GM18868 (cell line): ENCODE measurements around the gene EPHX1.
A peak's percentile ranks its signal among the peaks of the same experiment; 100 is the strongest.

Source experiments
- ATAC-seq: cut with Tn5 transposase; IDR thresholded peaks from one replicate; pipeline ENCODE4 v1.9.1; 2021; ENCODE audit warnings: mild to moderate bottlenecking, moderate library complexity; ENCODE audit not compliant: unreplicated experiment

Gene EPHX1

DNA sequence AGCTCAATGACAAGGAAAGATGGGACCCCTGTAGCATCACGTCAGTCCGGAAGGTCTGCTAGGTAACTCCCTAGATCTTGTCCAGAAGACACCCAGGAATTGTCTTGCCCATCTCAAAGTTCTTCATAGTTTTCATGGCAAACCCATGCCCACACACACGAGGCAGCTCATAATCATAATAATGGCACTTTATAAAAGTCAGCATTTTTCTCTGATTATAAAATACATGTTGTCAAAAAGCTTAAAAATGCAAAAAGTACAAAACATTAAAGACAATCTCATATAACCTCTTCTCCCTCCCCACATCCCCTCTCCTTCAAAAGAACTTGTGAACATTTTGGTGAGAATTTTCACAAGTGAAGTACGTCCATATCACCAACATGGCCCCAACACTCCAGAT, 30.8 kb downstream of the EPHX1 start:
- no peak for ATAC-seq

DNA sequence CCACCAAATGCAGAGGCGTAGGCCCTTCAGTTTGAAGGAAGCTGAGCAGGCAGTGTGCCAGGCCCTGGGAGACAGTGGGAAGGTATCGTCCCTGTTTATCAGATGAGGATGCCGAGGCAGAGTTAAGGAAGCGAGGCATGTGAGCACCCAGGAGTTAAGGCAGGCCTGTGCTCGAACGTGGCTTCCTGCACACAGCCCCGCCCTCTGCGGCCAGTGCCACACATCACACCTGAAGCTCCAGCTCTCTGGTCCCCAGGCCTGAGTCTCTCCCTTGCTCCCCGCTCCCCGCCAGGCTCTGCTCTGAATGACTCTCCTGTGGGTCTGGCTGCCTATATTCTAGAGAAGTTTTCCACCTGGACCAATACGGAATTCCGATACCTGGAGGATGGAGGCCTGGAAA, 32.1 kb downstream of the EPHX1 start:
- no peak for ATAC-seq

DNA sequence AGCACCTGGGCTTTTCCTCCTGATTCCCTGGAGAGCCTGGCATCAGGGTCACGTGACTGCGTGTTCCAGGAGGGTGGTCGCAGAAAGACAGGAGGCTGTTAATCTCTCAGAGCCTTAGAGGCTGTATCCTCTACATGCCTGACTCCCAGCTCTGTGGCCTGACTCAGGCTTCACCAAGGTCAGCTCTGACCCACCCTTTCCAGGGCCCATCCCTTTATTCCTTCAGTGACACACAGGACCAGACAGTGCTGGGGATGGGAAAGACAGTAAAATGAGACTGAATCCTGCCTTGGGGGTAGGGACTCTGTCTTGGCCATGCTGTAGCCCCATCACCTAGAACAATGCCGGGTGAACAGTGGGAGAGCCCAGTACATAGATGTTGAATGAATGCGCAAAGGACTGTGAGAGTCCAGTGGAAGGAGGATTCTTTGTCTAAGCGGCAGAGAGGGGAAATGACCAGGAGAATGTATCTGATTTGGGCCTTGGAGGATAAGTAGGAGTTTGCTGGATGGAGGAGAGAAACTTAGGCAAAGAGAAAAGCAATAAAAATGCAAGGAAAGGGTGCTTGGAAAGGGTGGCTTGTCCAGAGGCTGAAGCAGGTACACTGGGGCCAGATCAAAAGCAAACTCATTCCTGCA, 33.0 kb downstream of the EPHX1 start:
- ATAC-seq = no peak

DNA sequence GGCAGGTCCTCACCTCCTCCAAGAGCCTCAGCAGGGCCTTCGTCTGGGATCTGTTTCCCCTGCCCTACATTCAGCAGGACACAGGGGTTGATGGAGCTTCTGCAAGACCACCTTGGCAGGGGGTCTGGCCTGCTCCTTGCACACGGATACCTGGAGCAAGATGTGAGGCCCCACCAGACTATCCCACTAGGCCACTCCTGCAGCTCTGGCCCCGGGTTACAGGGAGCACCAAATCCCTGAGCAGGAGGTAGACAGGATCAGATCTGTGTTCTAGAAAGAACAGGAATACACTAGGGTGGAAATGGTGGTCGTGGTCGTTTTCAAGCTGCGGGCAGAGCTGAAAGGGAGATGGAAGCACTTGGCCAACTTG, 33.5 kb downstream of the EPHX1 start:
- ATAC-seq = no peak

DNA sequence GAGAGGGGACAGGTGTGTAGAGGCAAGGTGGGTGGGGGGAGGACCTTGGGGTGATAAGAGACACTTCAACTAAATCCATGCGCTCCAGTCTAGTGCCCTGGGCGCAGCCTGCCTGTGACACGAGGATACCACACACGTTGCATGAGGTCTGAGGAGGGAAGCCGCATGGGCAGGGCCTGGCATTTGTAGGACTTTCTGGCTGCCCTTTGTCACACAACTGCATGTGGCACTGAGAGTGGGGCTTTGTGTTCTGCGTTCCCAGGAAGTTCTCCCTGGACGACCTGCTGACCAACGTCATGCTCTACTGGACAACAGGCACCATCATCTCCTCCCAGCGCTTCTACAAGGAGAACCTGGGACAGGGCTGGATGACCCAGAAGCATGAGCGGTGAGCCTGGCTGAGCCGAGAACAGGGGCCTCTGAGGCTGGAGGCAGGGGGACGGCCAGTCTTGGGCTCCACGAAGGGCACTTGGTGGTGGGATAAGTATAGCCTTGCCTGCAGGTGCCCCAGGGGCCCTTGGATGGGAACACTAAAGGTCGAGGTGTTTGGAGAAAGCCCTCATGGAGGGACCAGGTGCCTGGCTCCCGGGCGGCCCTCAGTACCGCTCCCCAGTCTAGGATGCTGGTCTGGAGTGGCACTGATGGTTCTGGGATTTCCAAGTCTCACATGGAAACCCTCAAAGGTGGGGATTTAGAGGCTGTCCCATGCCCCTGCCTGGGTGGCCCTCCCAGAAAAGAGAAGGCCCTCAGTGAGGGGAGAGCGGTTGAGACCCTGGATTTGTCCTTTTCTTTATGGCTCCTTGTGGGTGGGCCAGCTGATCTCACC, 34.5 kb downstream of the EPHX1 start:
- no peak for ATAC-seq

DNA sequence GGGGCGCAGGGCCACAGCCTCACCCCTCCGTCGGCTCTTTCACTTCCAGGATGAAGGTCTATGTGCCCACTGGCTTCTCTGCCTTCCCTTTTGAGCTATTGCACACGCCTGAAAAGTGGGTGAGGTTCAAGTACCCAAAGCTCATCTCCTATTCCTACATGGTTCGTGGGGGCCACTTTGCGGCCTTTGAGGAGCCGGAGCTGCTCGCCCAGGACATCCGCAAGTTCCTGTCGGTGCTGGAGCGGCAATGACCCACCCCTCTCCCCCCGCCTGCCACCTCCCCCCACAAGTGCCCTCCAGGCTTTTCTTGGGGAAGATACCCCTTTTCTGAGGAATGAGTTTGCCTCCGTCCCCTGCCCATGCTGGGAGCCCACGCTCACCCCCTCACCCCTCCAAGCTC, 35.2 kb downstream of the EPHX1 start:
- ATAC-seq = no peak

DNA sequence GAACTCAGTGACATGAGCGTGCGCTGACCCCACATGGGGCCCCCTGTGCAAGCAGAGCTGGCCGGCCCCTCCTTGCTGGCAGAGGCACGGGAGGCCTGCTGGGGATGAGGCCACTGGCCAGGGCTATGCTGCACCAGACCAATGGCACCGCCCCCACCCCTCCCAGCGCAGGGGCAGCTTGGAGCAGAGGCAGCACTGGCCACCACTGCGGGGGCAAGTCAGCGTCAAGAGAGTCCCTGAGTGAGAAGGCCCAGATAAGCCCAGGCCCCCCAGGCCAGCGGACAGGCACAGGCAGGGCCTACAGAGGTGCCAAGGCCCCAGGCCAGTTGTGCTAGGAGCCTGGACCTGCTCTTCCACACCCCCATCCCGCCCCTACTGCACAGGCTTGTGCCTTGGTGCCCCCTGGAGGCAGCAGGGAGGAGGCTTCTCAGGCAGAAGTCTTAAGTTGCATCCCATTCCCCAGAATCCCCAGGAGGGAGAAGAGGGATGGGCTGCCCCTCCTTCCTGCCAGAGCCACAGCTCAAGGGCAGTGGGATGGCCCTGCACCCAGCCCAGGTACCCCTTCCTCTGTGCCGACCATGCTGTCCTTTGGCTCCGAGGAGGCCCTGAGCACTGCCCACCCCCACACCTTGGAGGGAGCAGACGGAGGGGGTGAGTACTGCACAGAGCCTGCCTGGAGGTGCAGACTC, 35.8 kb downstream of the EPHX1 start:
- ATAC-seq = no peak

DNA sequence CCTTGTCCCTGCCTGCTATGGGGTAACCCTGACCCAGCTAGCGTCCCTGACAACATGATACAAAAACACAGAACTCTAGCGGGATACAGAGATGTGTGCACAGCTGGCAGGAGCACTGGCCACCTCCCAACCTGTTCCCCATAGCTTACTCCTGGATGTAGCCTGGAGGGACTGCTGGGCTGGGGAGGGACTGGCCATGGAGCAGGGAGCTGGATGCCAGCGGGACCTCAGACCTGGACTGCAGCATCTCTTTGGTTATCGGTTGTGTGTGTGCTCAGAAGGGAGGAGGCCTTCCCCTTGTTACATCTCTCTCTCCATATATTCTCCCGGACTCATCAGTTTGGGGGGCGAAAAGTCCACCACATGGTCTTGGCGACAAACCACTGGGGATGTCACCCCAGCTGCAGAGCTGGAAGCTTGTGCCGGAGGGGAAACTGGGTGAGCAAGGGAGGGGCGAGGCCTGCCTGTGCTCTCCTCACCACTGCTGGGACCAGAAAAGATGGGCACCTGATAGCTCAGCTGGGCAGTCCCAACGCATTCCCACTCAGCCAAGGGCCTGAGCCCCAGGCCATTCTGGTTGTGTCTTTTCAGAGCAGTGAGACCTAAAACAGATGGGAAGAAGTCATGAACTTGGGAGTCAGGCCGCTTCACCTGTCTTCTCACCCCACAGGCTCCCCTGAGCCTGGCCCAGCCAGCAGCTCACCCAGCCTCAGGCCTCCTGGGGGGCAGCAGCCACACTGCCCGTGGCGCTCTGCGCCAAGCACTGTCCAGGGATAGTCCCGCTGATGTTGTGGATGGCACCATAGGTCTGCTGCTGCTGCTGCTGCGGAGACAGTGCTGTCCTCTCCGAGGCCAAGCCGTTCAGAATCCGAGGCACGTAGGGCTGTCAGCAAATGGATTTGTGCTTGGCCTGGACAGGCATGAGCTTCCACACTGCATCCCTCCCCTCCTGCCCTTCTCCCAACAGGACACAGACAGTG, 36.7 kb downstream of the EPHX1 start:
- ATAC-seq = no peak

DNA sequence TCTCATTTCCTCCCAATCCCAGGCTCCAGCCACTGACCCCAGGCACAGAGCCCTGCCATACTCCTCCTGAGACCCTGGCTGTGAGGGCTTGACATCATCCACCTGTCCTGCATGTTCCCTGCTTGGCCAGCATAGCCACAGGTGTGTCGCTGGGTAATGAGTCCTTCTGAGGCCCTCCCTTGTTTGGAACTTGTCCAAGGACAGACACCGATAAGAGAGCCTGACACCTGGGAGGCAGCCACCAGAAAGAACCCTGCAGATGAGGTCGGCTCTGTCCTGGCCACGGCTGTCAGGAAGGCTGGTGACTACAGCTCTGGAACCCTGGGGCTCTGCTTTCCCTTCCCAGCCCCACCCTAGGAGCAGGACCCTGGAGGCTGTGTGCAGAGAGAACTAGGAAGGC, 37.7 kb downstream of the EPHX1 start:
- no peak for ATAC-seq

DNA sequence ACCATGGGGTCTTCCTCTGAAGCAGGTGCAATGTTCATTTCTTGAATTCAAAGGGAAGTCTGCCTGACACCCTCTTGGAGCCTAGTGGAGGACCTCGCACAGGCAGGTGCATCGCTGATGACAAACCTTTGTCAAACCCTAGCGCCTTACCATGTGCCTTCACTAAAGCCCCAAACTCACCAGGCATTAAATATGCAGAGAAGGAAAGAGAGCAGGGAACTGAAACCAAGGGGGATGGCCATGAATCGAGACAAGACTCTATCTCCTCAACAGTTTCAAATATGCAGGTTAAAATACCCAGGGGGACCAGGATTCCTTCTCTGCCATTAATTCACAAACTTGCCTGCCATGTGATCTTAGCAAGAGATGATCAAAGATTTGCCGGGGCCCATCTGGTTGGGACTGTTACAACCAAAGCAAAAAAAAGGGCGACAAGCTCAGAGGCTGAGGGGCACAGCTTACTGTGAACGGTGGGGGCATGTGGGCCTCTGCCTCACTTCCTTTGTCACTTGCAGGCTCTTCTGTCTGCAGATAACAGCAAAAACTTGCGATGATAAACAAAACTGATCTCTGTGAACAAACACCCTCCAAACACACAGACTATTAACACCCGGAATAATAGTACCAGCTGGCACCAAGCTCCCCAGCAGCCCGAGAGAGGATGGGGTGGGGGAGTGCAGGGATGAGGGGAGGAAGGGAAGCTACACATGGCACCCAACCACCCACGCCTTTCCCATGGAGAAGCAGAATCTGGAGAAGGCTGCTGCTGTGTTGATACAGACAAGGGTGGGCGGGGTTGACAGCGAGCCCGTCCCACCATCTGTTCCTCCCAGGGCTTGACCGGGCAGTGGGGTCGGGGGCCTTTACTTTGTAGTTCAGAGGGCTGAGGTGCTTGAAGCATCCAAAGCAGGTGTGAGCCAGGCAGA, 38.4 kb downstream of the EPHX1 start:
- ATAC-seq = peak; percentile 75

DNA sequence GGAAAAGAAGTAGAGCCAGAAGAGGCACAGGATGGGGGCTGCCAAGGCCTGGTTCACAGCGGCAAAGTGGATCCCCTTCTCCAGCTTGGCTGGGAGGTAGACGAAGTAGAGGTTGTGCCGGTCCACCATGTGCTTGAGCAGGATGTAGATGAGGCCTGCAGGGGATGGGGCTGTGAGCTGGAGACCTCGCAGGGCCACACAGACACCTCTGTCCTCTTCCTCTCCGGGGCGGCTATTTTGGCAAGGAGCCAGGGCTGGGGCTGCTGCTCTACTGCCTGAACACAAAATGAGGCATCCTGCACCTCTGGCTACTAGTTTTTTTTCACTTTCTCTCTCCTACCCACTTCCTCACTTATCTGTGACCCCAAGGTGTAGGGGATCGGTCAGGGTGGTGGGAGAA, 40.0 kb downstream of the EPHX1 start:
- no peak for ATAC-seq

DNA sequence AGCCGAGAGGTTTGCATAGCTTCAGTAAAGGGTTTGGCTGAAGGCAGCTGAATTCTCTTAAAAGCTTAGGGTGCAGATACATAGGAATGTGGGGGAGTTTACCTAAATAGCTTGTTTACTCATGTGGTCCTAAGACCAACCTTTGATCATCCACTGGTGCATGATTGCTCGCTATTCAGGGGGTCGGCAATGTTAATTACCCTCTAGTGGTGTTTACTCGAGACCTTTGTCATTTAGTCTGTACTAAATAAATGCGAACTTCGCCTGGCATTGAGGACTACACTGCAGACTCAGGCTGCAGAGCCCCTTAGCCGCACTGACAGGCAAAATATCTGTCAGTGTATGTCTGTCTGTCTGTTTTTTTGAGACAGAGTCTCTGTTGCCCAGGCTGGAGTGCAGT, 40.4 kb downstream of the EPHX1 start:
- ATAC-seq = no peak

DNA sequence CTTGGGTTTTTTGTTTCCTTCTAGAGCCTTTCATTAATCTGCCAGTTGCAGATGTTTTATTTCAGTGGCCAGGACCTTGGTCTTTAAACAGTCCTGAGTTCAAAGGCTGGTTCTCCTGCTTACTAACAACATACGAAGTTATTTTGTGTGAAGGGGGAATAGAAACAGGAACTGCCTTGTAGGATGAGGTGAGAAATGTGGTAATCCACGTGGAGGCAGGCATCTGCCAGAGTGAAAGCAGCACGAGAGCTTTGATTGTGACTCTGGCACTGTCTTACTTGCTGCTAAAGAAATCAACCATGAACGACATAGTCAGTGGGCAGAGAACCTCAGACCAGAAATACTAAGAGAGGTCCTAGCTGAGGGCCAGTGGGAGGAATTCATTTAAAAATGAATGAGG, 41.9 kb downstream of the EPHX1 start:
- peak; percentile 71 for ATAC-seq

DNA sequence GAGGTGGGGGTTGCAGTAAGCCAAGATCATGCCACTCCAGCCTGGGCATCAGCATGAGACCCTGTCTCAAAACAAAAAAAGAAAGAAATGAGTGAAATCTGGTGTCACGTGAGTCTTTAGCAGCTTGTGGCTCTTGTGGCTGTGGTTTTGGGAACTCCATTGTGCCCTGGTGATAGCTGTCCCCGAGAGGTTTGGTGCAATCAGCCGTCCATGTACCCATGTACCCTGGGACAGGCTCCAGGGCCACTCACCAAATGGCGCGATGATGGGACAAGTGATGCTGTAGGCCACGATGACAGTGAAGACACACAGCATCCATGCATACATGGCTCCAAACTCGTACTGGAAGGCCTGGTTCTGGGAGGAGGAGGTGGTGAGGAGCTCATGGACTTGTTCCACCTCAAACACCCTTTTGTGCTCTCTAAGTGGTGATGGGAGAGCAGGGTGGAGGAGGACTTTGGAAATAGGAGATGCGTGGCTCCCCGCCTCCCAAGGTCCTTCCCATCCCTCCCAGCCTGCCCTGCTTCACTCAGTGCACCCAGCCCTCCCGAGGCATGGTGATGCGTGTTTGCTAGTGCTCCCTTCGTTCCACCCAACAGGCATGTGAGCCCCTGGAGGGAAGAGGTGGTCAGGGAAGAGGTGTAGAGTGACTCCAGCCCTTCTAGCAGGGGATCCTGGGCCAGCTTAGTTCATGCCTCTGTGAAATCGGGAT, 42.6 kb downstream of the EPHX1 start:
- no peak for ATAC-seq

DNA sequence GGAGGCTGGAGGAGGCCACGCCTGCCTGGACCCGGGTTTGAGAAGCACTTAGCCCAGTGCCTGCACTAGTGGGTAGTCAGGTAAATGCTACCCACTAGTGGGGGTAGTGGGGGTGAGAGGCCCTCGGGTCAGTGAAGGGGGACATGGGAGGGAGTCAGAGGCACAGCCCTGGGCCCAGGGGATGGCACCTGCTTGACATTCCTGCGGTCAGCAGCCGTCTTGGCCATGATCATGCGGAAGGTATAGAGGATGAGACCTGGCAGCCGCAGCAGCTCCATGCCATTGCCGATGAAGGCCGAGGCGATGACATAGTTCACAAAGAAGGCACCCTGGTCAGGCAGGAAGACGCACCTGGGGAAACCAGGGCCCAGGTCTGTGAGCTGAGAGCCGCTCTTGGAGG, 43.5 kb downstream of the EPHX1 start:
- no peak for ATAC-seq

DNA sequence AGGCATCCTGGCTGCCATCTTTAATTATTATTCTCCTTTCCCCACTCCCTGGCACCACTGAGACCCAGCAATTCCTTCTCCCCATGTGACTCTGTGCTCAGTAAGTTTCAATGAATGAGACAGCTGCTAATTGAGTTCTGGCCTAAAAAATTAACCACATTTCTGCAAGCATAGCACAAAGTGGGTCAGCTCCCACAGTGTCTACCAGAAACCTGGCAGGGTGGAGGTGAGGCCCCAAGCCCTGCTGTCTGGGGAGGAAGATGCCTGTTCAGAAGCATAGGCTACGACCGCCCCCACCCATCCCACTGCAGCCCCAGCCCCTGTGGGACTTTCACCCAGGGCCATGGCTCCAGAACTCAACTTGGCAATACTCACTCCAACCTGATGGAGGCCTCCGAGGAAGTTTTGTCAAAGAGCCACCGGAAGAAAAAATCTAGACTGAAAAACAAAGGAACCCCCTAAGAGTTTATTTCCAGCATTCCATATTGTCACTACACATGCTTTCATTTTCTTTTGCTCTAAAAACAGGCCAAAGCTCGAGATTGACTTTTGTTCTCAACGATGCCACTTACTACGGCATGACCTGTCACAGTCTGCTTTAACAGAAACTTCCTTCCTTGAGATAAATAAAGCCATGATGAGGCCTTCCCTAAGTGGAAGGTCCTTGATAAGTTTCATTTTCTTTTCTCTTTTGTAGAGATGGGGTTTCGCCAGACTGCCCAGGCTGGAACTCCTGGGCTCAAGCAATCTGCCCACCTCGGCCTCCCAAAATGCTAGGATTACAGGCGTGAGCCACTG, 45.8 kb downstream of the EPHX1 start:
- no peak for ATAC-seq

DNA sequence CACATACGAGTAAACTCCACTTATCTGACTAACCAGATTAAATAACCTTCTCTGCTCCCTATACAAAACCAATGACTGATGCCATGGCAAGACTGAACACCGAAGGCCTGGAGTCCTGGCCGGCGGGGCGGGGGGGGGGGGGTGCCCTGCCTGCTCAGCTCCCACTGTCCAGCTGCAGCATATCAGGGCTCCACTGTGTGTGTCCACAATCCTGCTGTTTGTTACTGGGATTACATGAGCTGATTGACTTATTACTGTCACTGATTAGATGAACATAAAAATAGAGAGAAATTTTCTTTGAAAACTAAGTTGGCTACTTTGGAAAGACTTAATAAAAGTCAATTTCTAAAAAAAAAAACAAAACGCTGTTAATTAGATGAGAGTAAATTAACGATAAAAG, 47.3 kb downstream of the EPHX1 start:
- no peak for ATAC-seq

DNA sequence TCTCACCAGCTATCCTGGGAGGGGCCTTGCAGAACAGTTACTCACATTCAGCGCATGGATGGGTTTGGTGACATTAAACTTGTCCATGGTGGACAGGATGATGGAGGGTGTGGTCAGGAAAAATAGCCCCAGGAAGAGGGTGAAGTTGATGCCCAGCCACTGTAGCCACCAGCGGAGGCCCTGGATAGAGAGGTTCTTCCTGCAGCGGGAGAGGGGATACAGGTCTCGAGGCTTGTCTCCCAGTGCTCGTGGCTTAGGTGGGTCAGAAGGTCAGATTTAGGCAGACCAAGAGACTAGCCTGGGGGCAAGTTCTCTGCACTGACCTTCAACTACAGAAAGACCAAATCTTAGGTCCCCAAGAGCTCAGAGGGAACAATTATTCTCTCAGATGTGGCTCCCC, 49.2 kb downstream of the EPHX1 start:
- no peak for ATAC-seq
